K562 (cell line): Measurements from ENCODE around the gene STAU1. TPM values are rescaled to one million over a fixed set of nuclear protein-coding genes. Genes with fewer than 3 reads are reported as not detected.

ENCODE experiments used
- CHCHD3 ChIP-seq: fragments of 250-450 bp; sonication (Bioruptor Pico); IDR thresholded peaks from 2 replicates; pipeline ENCODE4 v2.1.2; 2022; ENCODE audit warnings: mild to moderate bottlenecking
- CTCFL ChIP-seq: IDR thresholded peaks from 2 replicates; pipeline ENCODE4 v1.6.1; 2011; ENCODE audit warnings: borderline replicate concordance, low read depth, mild to moderate bottlenecking, moderate library complexity, low read length; ENCODE audit not compliant: insufficient read depth, poor library complexity, severe bottlenecking
- CUX1 ChIP-seq: fragments of 200-800 bp; sonication (Bioruptor generic); IDR thresholded peaks from 2 replicates; pipeline ENCODE4 v1.6.1; 2016; ENCODE audit warnings: missing genetic modification characterization, missing compliant biosample characterization
- JUNB ChIP-seq: fragments of 450-650 bp; formaldehyde crosslinking; conservative IDR thresholded peaks from 2 replicates; pipeline ENCODE4 v1.4.0; 2020; ENCODE audit warnings: mild to moderate bottlenecking
- MAX ChIP-seq: sonication (generic); formaldehyde crosslinking; IDR thresholded peaks from 2 replicates; pipeline ENCODE4 v1.9.0; 2022; ENCODE audit warnings: mild to moderate bottlenecking, missing genetic modification reagents
- RREB1 ChIP-seq: fragments of 250-450 bp; sonication (Bioruptor Pico); IDR thresholded peaks from 2 replicates; pipeline ENCODE4 v1.4.0; 2020
- SIN3A ChIP-seq, 2 experiments: fragments of 150-350 bp in 1 of 2; IDR thresholded peaks; 2 replicates each; pipeline ENCODE4 v1.6.1; 2011 to 2016; ENCODE audit warnings: borderline replicate concordance in 2 of 2, low read depth in 2 of 2, low read length in 2 of 2, mild to moderate bottlenecking in 2 of 2, moderate library complexity in 2 of 2; ENCODE audit not compliant: control insufficient read depth in 1 of 2
- SMARCA5 ChIP-seq: fragments of 450-650 bp; IDR thresholded peaks from 2 replicates; pipeline ENCODE4 v1.6.1; 2016
- ZNF41 ChIP-seq: fragments of 250-450 bp; sonication (Bioruptor Pico); conservative IDR thresholded peaks from 2 replicates; pipeline ENCODE4 v1.4.0; 2020; ENCODE audit warnings: mild to moderate bottlenecking
- polyA plus RNA-seq, 8 experiments: library from polyadenylated mRNA; depleted of rRNA in 4 of 8; stranded (reverse) in 5 of 8; unstranded in 3 of 8; fragments of >200 nt; fragmentation: Nextera tagmentation in 2 of 8; fragmentation: Illumina TruSeq in 1 of 8; extraction: Ambion mirVana in 2 of 8; extraction: Trizol in 1 of 8; gene quantifications; 2 replicates each; pipeline versions ENCODE4 v1.2.1 to v1.2.3, GENCODE V29; 2011 to 2014; ENCODE audit warnings: inconsistent platforms in 1 of 8, missing spikeins in 1 of 8
- total RNA-seq, 7 experiments: library from RNA; depleted of rRNA in 6 of 7; stranded (reverse); fragments of >200 nt in 6 of 7; fragmentation: Illumina TruSeq in 2 of 7; extraction: Trizol in 2 of 7; gene quantifications; 2 replicates each; pipeline versions ENCODE4 v1.2.1 to v1.2.3, GENCODE V29; 2011 to 2021; ENCODE audit warnings: low replicate concordance in 1 of 7

Gene STAU1
- total and polyA plus RNA-seq, 9 of the 15 experiments (the other 6 are each of a cell fraction or from before 2014, with no cell fraction given), result 18.0 to 106 (median 50.6) TPM

- no peak for TF ChIP-seq CUX1 (CRISPR knock-in tag)
- no peak for TF ChIP-seq RREB1
- TF ChIP-seq CHCHD3 (CRISPR knock-in tag), result no peak
- TF ChIP-seq MAX (CRISPR knock-in tag), result no peak
- TF ChIP-seq CTCFL, result no peak
- TF ChIP-seq ZNF41 (CRISPR knock-in tag), result no peak
- no peak for TF ChIP-seq SIN3A (IDR thresholded peaks at IDR 0.05; ENCODE audit: borderline replicate concordance in 2 of 2, control insufficient read depth in 1 of 2, low read depth in 2 of 2, low read length in 2 of 2)
- no peak for TF ChIP-seq SMARCA5
- TF ChIP-seq JUNB (CRISPR knock-in tag), result no peak
Observed at GRCh38 chr20:49104365-49104648, 83.8 kb downstream of the STAU1 start (continued).
